GM18507 (cell line): Measurements from ENCODE around the gene COMMD7.
"Not testable (repeated sequence)": the region's sequence is repeated elsewhere in the genome, so short reads cannot be mapped to it uniquely, and the experiment has no call there.

Experiments
- DNase-seq: peaks from one replicate; pipeline ENCODE4 v3.0.0; 2011; ENCODE audit warnings: low read depth; ENCODE audit not compliant: insufficient read length; ENCODE audit errors: extremely low spot score
- FAIRE-seq: peaks from 2 replicates; lab custom pipeline; 2011; peaks lifted over from hg19 to GRCh38; lab: Jason Lieb, UNC

The COMMD7 gene

DNA sequence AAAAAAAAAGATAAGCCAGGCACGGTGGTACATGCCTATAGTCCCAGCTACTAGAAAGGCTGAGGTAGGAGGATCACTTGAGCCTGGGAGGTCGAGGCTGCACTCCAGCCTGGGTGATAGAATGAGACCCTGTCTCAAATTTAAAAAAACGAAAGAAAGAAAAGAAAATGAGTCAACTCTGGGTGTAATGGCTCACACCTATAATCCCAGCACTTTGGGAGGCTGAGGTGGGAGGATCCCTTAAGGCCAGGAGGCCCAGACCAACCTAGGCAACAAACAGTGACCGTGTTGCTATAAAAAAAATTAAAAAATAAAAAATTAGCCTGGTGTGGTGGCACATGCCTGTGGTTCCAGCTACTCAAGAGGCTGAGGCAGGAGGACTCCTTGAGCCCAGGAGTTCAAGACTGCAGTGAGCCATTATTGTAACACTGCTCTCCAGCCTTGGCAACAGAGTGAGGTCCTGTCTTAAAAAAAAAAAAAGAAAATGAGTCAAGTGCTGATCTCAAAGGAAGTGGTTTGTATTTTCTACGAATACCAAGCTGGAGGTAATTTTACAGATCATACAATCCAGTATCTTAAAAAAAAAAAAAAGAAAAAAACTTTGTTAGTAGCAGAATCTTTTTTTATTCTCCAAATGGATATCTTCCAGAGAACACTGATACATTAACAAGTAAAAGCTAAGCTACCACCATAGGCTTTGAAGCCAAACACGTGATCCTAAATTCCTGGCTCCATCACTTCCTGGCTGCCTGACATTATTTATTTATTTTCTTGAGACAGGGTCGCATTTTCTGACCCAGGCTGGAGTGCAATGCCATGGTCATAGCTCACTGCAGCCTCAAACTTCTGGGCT, 5.7 kb downstream of the COMMD7 start:
- DNase-seq = no peak
- FAIRE-seq = no peak

GRCh38 chr20:32731882-32732266, 11.4 kb downstream of the COMMD7 start:
- FAIRE-seq (no peak), DNase-seq (no peak)

GRCh38 chr20:32729334-32729733, 13.9 kb downstream of the COMMD7 start:
- not testable (repeated sequence) for DNase-seq, FAIRE-seq

DNA sequence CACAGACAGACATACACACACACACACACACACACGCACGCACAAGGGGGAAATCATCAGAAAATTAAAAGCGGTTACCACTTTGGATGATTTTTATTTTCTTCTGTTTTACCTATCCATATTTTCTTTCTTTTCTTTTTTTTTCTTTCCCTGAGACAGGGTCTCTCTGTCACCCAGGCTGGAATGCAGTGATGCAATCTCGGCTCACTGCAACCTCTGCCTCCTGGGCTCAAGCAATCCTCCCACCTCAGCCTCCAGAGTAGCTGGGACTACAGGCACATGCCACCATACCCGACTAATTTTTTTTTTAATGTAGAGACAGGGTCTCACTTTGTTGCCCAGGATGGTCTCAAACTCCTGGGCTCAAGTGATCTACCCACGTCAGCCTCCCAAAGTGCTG, 14.8 kb downstream of the COMMD7 start:
- DNase-seq, FAIRE-seq: not testable (repeated sequence)

- FAIRE-seq (no peak), DNase-seq (no peak)
Measured at GRCh38 chr20:32727683-32728082, 15.6 kb downstream of the COMMD7 start.

- no peak for DNase-seq
- FAIRE-seq = no peak
Measured at GRCh38 chr20:32718749-32719348, 24.4 kb downstream of the COMMD7 start.

DNA sequence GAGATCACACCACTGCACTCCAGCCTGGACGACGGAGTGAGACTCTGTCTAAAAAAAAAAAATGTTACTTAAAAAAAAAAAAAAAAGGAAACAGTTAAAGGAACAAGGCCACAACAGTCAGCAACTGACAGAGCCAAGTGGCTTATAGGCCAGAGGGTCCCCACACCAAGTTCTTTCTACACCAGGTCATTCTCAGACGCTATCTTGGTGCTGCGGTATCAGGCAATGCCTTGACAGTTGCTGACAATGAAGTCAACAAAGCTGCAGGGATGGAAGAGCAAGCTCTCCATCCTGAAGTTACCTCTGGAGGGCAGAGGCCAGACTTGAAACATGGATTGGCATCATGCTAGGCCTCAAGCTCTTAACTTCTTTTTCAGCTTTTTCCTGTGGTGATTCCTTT, 31.9 kb downstream of the COMMD7 start:
- DNase-seq (no peak), FAIRE-seq (no peak)

DNA sequence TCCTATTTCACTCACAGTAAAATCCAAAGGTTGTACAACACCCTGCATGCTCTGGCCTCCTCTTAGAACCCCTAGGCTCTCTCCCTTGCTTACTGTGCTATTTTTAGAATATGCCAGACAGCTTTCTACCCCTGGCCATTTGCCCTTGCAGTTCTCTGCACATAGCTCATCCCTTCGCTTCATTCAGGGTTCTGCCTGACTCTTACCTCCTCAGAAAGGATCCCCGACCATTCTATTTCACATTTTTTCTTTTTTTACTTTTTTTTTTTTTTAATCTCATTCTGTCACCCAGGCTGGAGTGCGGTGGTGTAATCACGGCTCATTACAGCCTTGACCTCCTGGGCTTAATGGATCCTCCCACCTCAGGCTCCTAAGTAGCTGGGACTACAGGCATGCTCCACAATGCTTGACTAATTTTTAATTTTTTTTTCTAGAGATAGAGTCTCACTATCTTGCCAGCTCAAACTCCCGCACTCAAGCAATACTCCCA, 33.6 kb downstream of the COMMD7 start:
- FAIRE-seq (no peak), DNase-seq (no peak)

- FAIRE-seq, DNase-seq: not testable (repeated sequence)
Measured at GRCh38 chr20:32709029-32709631, 34.1 kb downstream of the COMMD7 start.

- FAIRE-seq (no peak), DNase-seq (no peak)
Measured at GRCh38 chr20:32707691-32708581, 35.3 kb downstream of the COMMD7 start.

DNA sequence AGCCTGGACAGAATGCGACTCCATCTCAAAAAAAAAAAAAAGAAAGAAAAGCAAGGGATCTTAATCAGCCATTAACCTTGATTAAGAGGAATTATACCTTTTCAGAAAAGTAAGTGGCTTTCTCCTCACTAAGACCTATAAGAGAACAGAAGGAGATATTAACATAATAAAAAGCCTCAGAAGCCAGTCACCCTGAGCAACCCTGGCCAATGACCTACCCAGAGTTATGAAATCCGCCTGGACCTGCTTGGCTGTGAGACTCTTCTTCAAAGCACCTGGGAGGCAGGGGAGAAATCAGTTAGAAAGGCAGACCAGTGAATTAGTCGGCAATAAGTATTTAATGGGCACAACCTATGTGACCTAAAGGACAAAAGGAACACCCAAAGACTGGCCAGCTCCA, 36.8 kb downstream of the COMMD7 start:
- no peak for FAIRE-seq
- DNase-seq = no peak

DNA sequence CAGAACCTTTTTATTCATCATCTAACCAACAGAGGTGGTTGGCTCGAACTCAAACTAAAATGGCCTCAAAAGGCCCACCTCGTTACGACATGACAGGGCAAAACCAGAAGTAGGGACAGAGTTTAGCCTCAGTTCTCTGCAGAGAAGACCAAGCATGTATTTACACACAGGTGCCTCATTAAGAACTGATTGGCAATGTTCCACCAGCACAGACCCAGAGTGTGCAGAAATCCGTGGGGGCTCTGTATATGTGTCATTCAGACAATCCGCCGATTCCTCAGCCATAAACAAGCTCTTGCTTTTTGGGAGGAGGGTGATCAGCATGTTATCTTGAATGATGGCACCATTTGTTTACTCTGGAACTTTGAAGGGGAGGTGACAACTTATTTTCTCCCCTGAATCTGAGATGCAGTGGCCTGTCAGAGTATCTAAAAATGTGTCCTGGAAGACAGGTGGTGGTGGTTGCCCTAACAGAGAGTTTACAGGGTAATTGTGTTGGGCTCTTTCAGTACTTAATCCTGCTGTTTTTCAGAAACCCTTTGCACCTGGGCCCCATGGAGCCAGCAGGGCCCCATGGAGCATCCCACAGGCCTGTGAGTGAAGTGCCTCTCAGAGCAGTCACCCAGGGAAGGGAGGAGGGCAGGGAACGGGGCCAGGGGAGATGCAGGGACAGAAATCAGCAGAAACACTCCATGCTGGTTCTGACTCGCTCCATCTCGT, 40.4 kb downstream of the COMMD7 start:
- FAIRE-seq (no peak), DNase-seq (no peak)

DNA sequence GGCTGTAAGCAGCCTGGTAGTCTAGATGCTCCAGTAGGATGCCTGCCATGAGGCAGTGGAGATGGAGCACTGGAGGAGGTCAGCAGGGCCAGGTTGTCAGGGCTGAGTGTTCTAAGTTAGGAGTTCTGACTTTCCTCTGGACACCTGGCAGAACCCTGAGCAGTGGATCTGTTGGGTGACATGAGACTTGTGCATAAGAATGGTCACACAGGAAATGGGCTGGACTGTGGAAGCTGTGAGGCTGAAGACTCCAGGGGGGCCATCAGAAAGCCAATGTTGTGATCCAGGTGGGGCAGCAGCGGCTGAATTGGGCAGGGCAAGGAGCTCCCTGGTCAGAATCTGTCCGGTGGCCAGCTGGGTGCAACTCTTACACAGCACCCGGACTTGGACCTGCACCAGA, 45.7 kb downstream of the COMMD7 start:
- no peak for DNase-seq

GRCh38 chr20:32695089-32695488, 48.2 kb downstream of the COMMD7 start:
- DNase-seq (no peak), FAIRE-seq (no peak)

More for the DNA sequence above, 45.7 kb downstream of the COMMD7 start:
- FAIRE-seq = no peak

- DNase-seq, FAIRE-seq: not testable (repeated sequence)
Measured at GRCh38 chr20:32688966-32689365, 54.3 kb downstream of the COMMD7 start.

DNA sequence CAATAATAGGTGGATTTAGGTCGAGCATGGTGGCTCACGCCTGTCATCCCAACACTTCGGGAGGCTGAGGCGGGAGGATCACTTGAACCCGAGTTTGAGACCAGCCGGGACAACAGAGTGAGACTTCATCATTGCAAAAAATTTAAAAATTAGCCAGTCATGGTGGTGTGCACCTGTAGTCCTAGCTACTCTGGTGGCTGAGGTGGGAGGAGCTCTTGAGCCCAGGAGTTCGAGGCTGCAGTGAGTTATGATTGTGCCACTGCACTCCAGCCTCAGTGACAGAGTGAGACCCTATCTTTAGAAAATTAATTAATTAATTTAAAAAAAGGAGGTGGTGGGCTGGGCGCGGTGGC, 56.1 kb downstream of the COMMD7 start:
- FAIRE-seq = no peak
- no peak for DNase-seq

DNA sequence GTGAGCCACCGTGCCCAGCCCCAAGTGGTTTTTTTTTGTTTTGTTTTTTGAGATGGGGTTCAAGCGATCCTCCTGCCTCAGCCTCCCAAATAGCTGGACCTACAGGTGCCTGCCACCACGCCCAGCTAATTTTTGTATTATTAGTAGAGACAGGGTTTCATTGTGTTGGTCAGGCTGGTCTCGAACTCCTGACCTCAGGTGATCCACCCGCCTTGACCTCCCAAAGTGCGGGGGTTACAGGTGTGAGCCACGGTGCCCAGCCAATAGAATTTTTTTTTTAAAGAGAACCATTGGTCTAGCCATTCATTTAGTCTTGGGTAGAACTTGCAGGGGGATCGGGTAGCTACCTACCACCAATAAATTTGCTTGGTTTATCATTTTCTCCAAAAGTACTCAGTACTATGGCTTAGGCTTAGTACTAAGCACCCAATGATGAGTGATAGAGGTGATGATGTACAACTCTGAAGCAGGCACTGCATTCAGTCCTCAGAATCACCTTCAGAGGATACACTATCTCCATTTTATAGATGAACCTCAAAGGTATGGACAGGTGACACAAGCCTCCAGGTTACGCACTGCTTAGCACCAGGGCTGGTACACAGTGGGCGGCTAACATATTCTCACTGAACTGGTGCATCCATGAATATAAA, 56.6 kb downstream of the COMMD7 start:
- DNase-seq = no peak
- FAIRE-seq = no peak
